H9 (cell line): ENCODE results near the gene HSPH1. TPM values are rescaled to one million over a fixed set of nuclear protein-coding genes. Genes with fewer than 3 reads are reported as not detected.

Experiments
- DNase-seq: peaks from one replicate; pipeline ENCODE4 v3.0.0-alpha.2; 2017
- H2AFZ ChIP-seq: one replicate; pipeline ENCODE4 v1.6.1; 2013; ENCODE audit warnings: mild to moderate bottlenecking, low read length, control low read depth, moderate library complexity
- H2AK5ac ChIP-seq: 2 replicates; pipeline ENCODE4 v1.6.1; 2013; ENCODE audit warnings: low read length, control low read depth, mixed read lengths; ENCODE audit not compliant: insufficient read length
- H2BK120ac ChIP-seq: one replicate; pipeline ENCODE4 v1.6.1; 2013; ENCODE audit warnings: low read depth, mild to moderate bottlenecking, low read length, control low read depth, inconsistent platforms; ENCODE audit not compliant: poor library complexity, severe bottlenecking
- H2BK12ac ChIP-seq: 2 replicates; pipeline ENCODE4 v1.6.1; 2013; ENCODE audit warnings: low read length, control low read depth, mixed read lengths, low read depth; ENCODE audit not compliant: insufficient read length
- H2BK15ac ChIP-seq: 2 replicates; pipeline ENCODE4 v1.6.1; 2013; ENCODE audit warnings: low read depth, low read length, control low read depth
- H2BK20ac ChIP-seq: one replicate; pipeline ENCODE4 v1.6.1; 2013; ENCODE audit warnings: low read depth, mild to moderate bottlenecking, low read length, control low read depth, inconsistent platforms; ENCODE audit not compliant: poor library complexity, severe bottlenecking
- H2BK5ac ChIP-seq: 2 replicates; pipeline ENCODE4 v1.6.1; 2013; ENCODE audit warnings: low read length, control low read depth, mixed read lengths; ENCODE audit not compliant: insufficient read length
- H3K14ac ChIP-seq: 2 replicates; pipeline ENCODE4 v1.6.1; 2013; ENCODE audit warnings: low read length, control low read depth; ENCODE audit not compliant: insufficient read depth
- H3K18ac ChIP-seq: 2 replicates; pipeline ENCODE4 v1.6.1; 2013; ENCODE audit warnings: low read depth, mild to moderate bottlenecking, mixed read lengths, low read length, control low read depth; ENCODE audit not compliant: insufficient read length
- H3K23ac ChIP-seq: 2 replicates; pipeline ENCODE4 v1.6.1; 2013; ENCODE audit warnings: low read length, control low read depth, mixed read lengths, low read depth; ENCODE audit not compliant: insufficient read length
- H3K23me2 ChIP-seq: 2 replicates; pipeline ENCODE4 v1.6.1; 2013; ENCODE audit warnings: low read depth, mild to moderate bottlenecking, mixed read lengths, low read length, control low read depth; ENCODE audit not compliant: insufficient read length, poor library complexity, severe bottlenecking
- H3K27ac ChIP-seq: 2 replicates; pipeline ENCODE4 v1.5.1; 2013; ENCODE audit warnings: low read length, control low read depth, mixed read lengths, low read depth; ENCODE audit not compliant: insufficient read length
- H3K27me3 ChIP-seq: 2 replicates; pipeline ENCODE4 v1.6.1; 2013; ENCODE audit warnings: low read length, control low read depth, inconsistent platforms; ENCODE audit not compliant: insufficient read depth
- H3K4ac ChIP-seq: 2 replicates; pipeline ENCODE4 v1.6.1; 2013; ENCODE audit warnings: low read depth, mild to moderate bottlenecking, control low read depth, inconsistent platforms, low read length, moderate library complexity
- H3K4me1 ChIP-seq: 2 replicates; pipeline ENCODE4 v1.6.1; 2013; ENCODE audit warnings: low read length, control low read depth, inconsistent platforms; ENCODE audit not compliant: insufficient read depth
- H3K4me2 ChIP-seq: 2 replicates; pipeline ENCODE4 v1.6.1; 2013; ENCODE audit warnings: low read length, control low read depth, mixed read lengths; ENCODE audit not compliant: insufficient read length, insufficient read depth
- H3K56ac ChIP-seq: 2 replicates; pipeline ENCODE4 v1.6.1; 2013; ENCODE audit warnings: low read depth, mild to moderate bottlenecking, mixed read lengths, low read length, control low read depth; ENCODE audit not compliant: insufficient read length
- H3K79me1 ChIP-seq: 2 replicates; pipeline ENCODE4 v1.6.1; 2013; ENCODE audit warnings: low read depth, mild to moderate bottlenecking, moderate library complexity, low read length, control low read depth, inconsistent platforms; ENCODE audit not compliant: insufficient read depth, poor library complexity, severe bottlenecking
- H3K79me2 ChIP-seq: 2 replicates; pipeline ENCODE4 v1.6.1; 2013; ENCODE audit warnings: low read length, control low read depth, inconsistent platforms; ENCODE audit not compliant: insufficient read depth
- H3K9ac ChIP-seq: 2 replicates; pipeline ENCODE4 v1.6.1; 2013; ENCODE audit warnings: low read length, control low read depth, mixed read lengths; ENCODE audit not compliant: insufficient read length; ENCODE audit errors: extremely low read depth
- H3K9me3 ChIP-seq: one replicate; pipeline ENCODE4 v1.6.1; 2013; ENCODE audit warnings: low read depth, low read length, inconsistent platforms; ENCODE audit not compliant: control insufficient read depth
- H3T11ph ChIP-seq: one replicate; pipeline ENCODE4 v1.6.1; 2013; ENCODE audit warnings: mild to moderate bottlenecking, low read length, control low read depth, inconsistent platforms
- H4K20me1 ChIP-seq: one replicate; pipeline ENCODE4 v1.6.1; 2013; ENCODE audit not compliant: control insufficient read depth, insufficient read length, insufficient read depth
- H4K5ac ChIP-seq: 2 replicates; pipeline ENCODE4 v1.6.1; 2013; ENCODE audit warnings: low read depth, mild to moderate bottlenecking, mixed read lengths, low read length, control low read depth; ENCODE audit not compliant: insufficient read length
- H4K8ac ChIP-seq: replicated peaks from 2 replicates; pipeline ENCODE4 v1.6.1; 2013; ENCODE audit warnings: low read length, control low read depth, mixed read lengths, low read depth; ENCODE audit not compliant: insufficient read length
- H4K91ac ChIP-seq: 2 replicates; pipeline ENCODE4 v1.6.1; 2013; ENCODE audit warnings: low read depth, mild to moderate bottlenecking, moderate library complexity, mixed read lengths, low read length, control low read depth; ENCODE audit not compliant: insufficient read length
- H3K27ac Mint-ChIP-seq, 3 experiments: 2 replicates in 2 of 3; 3 replicates in 1 of 3; pipeline ENCODE4 v1.8.0; 2020 to 2021; ENCODE audit warnings: mixed read lengths in 3 of 3, mild to moderate bottlenecking in 1 of 3, moderate library complexity in 1 of 3
- H3K27me3 Mint-ChIP-seq: 2 replicates; pipeline ENCODE4 v1.8.0; 2021; ENCODE audit warnings: low read depth, mild to moderate bottlenecking, moderate library complexity, mixed read lengths
- H3K36me3 Mint-ChIP-seq, 3 experiments: 2 replicates in 2 of 3; 3 replicates in 1 of 3; pipeline ENCODE4 v1.8.0; 2020 to 2021; ENCODE audit warnings: low read depth in 3 of 3, mixed read lengths in 3 of 3; ENCODE audit not compliant: insufficient read depth in 1 of 3
- H3K4me1 Mint-ChIP-seq, 2 experiments: 2 replicates each; pipeline ENCODE4 v1.8.0; 2020; ENCODE audit warnings: mixed read lengths in 2 of 2
- H3K4me3 Mint-ChIP-seq, 2 experiments: 2 replicates in 1 of 2; 3 replicates in 1 of 2; pipeline ENCODE4 v1.8.0; 2020 to 2021; ENCODE audit warnings: mild to moderate bottlenecking in 2 of 2, mixed read lengths in 2 of 2, moderate library complexity in 1 of 2
- H3K9me3 Mint-ChIP-seq, 2 experiments: 2 replicates in 1 of 2; 3 replicates in 1 of 2; pipeline ENCODE4 v1.8.0; 2020; ENCODE audit warnings: mild to moderate bottlenecking in 2 of 2, mixed read lengths in 2 of 2, moderate library complexity in 1 of 2
- total RNA-seq: library from RNA; stranded (reverse); gene quantifications from 2 replicates; pipeline ENCODE4 v1.2.1, GENCODE V29; 2021
- TF ChIP-seq, protein P1 (sequence below): fragments of 200-600 bp; sonication (generic); conservative IDR thresholded peaks from 3 replicates; pipeline ENCODE4 v1.8.0; 2021; ENCODE audit warnings: antibody characterized with exemption, mild to moderate bottlenecking

The HSPH1 gene
- total RNA-seq, 1 experiment from 2014 or later = 141 TPM

DNA sequence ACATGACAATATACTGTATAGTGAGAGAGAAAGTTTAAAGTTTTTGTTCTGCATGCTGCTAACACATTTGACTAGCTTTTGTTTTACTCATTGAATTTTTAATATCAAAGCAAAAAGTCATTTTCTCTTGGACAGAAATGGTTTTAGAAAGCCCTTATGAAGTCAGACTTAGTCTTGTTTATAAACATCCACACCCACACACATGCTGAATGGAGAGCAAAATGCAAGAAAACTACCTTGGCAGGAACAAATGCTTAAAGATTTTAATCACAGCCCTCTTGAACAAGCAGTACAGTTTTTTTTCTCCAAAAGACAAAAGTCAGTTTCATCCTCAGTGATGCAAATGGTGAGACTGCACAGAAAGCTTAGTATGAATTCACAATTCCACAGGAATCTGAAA, 25.0 kb downstream of the HSPH1 start:
- Histone ChIP-seq H3T11ph (no peak overlapping the region), H2BK20ac (no peak overlapping the region), H3K9ac (no peak overlapping the region), H3K4ac (no peak overlapping the region), H3K23ac (no peak overlapping the region), H4K20me1 (no peaks in the 10 kb centered on the region), H4K5ac (no peak overlapping the region), H3K27ac (no peak overlapping the region), H3K4me1 (no peaks in the 10 kb centered on the region), H4K91ac (no peak overlapping the region), H2BK15ac (no peak overlapping the region), H3K79me2 (no peaks in the 10 kb centered on the region), H2BK120ac (no peak overlapping the region), H3K14ac (no peak overlapping the region), H3K4me2 (no peak overlapping the region), H2BK12ac (no peak overlapping the region), H3K18ac (no peak overlapping the region), H4K8ac (no peak overlapping the region), H3K27me3 (no peaks in the 10 kb centered on the region), H3K9me3 (no peaks in the 10 kb centered on the region), H2AFZ (no peak overlapping the region), H3K23me2 (no peaks in the 10 kb centered on the region), H3K56ac (no peak overlapping the region), H2BK5ac (no peak overlapping the region), H3K79me1 (no peaks in the 10 kb centered on the region), H2AK5ac (no peak overlapping the region)
- H3K4me3 Mint-ChIP-seq = no peak overlapping the region
- no peaks in the 10 kb centered on the region for H3K4me1 Mint-ChIP-seq
- no peaks in the 10 kb centered on the region for H3K9me3 Mint-ChIP-seq
- H3K36me3 Mint-ChIP-seq = peaks cover 26 to 58% (median 56%) of the 10 kb centered on the region in 3 experiments; a peak in 6 of 7 replicates
- no peaks in the 10 kb centered on the region for H3K27me3 Mint-ChIP-seq
- DNase-seq = no peak
- H3K27ac Mint-ChIP-seq = no peak overlapping the region
- TF ChIP-seq, protein P1, sequence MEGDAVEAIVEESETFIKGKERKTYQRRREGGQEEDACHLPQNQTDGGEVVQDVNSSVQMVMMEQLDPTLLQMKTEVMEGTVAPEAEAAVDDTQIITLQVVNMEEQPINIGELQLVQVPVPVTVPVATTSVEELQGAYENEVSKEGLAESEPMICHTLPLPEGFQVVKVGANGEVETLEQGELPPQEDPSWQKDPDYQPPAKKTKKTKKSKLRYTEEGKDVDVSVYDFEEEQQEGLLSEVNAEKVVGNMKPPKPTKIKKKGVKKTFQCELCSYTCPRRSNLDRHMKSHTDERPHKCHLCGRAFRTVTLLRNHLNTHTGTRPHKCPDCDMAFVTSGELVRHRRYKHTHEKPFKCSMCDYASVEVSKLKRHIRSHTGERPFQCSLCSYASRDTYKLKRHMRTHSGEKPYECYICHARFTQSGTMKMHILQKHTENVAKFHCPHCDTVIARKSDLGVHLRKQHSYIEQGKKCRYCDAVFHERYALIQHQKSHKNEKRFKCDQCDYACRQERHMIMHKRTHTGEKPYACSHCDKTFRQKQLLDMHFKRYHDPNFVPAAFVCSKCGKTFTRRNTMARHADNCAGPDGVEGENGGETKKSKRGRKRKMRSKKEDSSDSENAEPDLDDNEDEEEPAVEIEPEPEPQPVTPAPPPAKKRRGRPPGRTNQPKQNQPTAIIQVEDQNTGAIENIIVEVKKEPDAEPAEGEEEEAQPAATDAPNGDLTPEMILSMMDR = no peak
